GM19328 (cell line): ENCODE results near the gene FBXL3.
A peak's percentile ranks its signal among the peaks of the same experiment; 100 is the strongest.
"Not testable (repeated sequence)": the region's sequence is repeated elsewhere in the genome, so short reads cannot be mapped to it uniquely, and the experiment has no call there.

Experiments used
- ATAC-seq: cut with Tn5 transposase; IDR thresholded peaks from one replicate; pipeline ENCODE4 v1.9.1; 2021; ENCODE audit warnings: mild to moderate bottlenecking, moderate library complexity; ENCODE audit not compliant: unreplicated experiment

The FBXL3 gene

DNA sequence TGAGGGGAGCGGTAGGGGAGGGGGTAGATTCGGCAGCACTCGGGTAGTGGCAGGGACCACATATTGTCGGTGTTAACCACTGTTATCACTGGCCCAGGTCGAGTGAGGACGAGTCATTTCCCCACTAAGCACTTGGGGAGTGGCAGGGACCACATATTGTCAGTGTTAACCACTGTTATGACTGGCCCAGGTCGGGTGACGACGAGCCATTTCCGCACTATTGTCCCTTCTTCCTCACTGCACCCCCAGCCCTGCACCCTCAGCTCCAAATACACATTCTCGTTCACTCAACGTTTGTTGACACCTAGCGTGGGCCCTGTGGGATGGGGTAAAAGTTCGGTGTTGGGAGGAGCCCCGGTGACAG is 35.5 kb downstream of the FBXL3 start:
- peak; percentile 28 for ATAC-seq

DNA sequence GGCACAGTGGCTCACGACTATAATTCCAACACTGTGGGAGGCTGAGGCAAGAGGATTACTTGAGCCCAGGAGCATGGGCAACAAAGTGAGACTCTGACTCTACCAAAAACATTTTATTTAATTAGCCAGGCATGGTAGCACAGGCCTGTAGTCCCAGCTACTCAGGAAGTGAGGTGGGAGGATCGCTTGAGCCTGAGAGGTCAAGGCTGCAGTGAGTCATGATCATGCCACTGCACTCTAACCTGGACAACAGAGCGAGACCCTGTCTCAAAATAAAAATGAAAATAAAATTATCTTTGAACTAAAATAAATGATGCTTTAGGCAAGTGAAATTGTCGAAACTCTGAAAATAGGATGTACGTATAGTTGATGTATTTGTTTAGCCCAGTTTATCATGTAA is 43.3 kb downstream of the FBXL3 start:
- no peak for ATAC-seq

DNA sequence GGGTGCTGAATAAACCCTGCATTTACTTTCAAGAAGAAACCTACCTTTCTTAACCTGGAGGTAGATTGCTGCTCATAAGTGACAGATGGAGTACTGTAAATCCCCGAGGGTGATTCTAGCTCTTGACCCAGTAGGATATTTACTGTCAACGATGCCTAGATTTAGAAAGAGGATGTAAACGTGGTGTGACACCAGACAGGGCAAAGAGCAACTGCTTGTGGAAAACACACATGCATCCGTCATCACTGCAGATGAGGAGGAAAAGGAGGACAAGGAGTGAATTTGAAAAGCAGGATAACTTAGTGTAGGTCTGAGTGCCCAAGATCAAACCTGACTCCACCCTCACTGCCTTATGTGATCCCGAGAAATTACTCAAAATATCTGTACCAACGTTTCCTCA is 44.9 kb downstream of the FBXL3 start:
- no peak for ATAC-seq

DNA sequence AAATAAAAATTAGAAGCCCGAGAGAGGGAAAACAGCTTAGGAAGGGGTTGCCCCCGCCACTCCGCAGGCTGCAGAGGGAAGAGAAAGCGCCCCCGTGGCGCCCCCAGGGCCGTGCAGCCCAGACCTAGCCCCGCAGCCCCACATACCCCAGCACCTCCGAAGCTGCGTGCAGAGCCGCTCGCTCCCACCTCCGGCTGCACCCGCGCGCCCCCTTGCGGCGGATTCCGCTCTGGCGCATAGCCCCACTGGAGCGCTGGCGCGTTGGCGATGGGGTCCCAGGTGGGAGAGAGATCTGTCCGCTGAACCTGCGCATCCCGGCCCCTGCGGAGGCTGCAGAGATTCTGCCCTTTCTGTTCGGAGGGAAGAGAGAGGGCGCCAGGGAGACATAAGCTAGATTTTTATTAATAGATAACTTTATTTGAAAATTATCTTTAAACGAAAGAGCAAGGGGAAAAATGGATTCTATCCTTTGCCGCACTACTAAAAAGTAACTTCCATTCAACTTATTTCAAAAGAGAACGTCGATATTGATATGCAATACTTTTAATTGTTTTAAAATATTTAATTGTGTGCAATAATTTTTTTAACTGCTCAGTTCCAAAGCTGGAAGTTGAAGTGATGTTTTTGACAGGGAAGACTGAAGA is 46.8 kb downstream of the FBXL3 start:
- ATAC-seq = peak; percentile 97

DNA sequence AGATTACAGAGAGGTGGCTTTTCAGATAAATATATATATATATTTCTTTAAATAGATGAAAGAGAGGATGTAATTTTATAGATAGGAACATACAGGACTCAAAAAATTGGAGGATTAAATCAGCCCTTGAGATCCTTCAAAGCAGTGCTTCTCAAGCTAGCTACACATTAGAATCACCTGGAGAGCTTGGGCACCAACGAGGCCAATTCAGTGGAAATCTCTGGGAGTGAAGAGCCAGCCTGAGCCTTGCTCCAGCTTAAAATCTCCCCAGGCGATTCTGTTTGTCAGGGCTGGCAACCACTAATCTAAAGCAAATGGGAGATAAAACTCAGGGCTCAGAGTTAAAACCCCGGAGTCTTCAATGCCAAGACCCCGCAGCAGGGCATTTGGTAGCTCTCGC is 50.0 kb downstream of the FBXL3 start:
- no peak for ATAC-seq

DNA sequence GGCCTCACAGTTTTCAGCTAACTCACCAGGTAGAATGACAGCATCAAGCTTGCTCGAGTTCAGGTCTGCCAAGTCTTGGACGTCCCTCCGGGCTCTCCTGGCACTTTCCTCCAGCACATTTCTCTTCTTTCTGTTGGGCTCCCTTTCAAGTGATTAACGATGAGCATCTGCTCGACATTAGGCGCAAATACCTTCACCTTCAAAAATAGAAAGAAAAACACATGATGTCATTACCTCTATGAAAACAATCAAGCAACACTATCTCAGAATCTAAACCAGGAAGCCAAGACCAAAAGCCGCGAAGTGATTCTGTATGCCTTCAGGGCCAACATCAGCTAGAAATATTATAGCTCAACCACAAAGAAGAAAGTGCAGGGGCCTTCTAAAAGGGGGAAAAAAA is 50.5 kb downstream of the FBXL3 start:
- ATAC-seq = no peak

DNA sequence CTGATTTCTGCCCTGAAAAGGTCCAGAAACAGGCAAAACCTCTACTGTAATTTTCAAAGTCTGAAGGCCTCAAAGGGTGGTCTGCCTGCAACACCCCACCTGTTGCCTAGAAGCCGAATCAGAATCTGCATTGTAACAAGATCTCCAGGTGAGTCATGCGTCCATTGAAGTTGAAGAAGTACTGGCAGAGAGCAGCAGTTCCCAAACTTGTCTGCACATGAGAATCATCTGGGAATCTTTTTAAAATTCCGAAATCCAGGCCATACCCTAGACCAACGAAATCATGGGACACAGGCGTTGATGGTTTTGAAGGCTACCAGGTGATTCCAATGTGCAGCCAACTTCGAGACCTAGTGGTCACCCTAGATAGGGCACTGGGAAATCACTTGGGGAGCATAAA is 51.1 kb downstream of the FBXL3 start:
- no peak for ATAC-seq

DNA sequence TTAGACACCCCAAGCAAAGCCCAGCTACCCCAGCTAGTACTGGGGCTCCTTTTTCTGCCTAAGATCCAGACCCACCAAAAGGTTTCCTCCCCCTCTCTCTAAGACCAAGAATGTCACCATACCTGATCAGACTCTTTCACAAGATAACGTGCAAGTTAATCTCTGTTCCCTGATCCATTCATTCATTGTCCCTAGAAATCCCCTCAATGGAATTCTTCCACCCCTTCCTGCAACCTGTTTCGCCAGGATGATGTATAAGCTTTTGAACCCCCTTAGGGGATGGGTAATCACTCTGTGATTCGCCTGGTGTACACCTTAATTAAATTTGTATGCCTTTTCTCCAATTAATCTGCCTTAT is 52.4 kb downstream of the FBXL3 start:
- ATAC-seq = no peak

DNA sequence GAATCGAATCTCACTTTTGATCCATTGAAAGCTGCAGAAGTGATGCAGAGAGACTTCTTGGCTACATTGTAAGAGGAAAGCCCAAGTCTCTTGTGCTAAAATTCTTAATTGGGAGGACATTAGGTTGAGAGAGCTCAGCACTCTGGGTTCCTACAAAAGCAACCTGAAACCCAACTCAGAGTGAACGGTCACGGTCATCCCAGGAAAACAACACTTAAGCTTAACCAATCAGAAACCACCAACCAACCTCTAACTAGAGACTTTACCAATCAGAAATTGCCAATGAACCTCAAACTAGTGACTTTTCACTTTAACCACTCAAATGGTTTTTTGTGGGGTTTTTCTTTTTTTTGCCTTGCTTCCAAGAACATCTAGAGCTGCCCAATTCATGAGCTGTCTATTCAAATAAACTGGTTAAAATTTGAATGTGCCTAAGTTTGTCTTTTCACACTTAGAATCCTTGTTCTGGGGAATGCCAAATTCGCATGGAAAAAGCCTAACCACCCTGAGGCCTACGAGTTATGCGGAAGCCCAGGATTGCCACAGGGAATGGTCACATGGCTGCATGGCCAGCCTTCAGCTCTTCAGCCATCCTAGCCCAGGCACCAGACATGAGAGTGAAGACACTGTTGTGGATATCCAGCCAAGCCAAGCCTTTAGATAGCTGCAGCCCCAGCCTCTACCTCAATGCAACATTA is 52.9 kb downstream of the FBXL3 start:
- ATAC-seq = no peak

DNA sequence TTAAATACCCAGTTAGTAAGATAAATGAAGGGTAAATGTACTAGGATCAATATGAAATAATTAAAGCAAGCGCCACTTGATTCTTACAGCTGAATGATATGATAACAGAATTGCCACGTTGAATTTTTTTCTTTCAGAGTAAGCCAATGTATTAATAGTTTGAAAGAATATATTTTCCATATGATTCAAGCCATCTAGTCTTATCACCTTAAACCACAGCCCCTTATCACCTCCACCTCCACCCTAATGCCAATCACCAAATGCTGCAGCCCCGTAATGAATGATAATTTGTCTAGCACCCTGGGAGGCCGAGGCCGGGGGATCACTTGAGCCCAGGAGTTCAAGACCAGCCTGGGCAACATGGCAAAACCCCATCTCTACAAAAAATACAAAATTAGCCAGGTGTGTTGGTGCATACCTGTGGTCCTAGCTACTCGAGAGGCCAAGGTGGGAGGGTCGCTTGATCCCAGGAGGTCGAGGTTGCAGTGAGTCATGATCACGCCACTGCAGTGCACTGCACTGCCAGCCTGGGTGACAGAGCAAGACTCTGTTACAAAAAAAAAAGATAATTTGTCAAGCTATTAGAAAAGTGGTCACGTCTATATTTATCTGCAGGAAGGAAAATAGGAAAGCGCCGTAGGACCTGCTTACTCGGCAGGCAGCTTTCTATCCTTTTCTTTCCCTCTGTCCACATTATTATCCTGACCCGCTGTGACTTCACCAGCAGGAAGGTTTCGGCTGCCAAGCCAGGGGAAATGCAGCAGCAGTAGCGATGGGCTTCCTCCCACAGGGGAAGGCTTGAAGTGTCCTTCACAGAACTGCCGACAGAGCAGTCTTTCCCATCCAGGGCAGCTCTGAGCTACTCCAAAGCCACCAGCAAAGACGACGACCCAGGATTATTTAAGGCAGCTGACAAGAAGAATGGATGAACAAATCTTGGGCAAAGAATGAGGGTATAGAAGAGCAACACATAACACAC is 54.8 kb downstream of the FBXL3 start:
- ATAC-seq = no peak

DNA sequence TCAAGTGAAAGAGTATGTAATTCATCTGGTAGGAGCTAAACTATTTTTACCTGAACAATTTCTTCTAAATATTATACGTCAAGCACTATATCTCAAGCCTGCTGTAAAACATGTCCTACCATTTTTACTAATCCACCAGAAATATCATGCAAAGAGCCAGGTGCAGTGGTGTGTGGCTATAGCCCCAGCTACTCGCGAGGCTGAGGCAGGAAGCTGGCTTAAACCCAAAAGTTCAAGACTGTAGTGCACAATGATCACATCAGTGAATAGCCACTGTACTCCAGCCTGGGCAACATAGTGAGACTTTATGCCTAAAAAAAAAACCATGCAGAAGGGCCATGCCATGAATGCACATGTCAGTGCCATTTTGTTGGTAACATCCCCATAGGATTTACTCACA is 55.7 kb downstream of the FBXL3 start:
- no peak for ATAC-seq

DNA sequence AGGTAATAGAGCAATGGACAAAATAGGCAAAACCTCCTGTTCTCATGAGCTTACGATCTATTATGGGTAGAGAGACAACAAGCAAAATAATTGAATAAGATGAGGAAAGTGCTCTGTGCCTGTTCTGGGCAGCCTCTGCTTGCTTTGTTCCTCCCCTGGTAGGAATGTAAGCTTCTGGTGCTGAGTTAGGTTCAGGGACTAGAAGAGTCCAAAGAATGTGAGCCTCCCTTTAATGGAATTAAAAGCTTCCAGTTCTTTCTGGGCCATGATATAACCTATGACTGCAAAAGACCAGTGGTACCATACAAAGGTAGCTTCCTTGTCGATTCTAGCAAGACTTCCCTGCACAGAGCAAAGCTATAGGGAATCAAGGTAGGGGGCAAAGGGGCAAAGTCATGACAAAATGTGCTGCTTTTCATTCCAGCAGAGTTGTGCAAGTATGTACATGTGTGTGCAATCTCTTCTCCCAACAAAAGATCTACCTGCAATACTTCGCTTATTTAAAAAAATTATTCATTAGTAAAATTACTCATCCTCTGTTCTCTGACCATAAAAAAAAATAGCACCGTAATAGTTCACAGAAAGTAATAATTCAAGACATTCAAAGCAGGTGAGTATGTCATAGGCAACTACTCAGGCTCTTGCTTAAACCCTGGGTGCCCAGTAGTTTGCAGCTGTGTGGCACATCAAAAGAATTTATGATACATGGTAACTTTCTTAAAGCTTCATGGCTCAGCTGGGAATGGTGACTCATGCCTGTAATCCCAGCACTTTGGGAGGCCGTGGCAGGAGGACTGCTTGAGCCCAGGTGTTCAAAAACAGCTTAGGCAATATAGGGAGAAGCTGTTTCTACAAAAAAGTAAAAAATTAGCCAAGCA is 57.2 kb downstream of the FBXL3 start:
- no peak for ATAC-seq

DNA sequence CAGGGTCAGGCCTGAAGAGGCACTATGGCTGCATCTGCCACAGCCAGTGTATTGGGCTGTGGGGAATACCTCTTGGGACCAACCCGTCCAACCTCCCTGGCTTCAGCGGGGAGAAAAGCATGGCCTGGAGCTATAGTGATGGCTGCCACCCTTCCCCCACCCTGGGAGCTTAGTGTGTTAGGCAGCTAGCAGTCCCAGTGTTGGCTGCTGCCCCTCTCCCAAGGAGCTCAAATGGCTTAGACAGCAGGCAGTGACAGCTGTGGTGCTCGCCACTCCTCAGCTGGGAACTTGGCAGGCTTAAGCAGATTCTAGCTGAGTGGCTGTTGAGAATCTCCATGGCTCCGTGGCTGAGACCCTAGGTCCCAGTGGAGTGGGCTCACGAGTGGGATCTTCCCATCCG is 58.9 kb downstream of the FBXL3 start:
- ATAC-seq = no peak

DNA sequence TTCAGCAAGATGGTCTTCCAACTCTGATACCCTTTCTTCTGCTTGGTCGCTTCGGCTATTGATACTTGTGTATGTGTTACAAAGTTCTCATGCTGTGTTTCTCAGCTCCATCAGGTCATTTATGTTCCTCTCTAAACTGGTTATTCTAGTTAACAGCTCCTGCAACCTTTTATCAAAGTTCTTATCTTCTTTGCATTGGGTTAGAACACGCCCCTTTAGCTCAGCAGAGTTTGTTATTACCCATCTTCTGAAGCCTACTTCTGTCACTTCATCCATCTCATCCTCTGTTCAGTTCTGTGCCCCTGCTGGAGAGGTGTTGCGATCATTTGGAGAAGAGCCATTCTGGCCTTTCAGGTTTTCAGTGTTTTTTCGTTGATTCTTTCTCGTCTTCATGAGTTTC is 59.9 kb downstream of the FBXL3 start:
- no peak for ATAC-seq

DNA sequence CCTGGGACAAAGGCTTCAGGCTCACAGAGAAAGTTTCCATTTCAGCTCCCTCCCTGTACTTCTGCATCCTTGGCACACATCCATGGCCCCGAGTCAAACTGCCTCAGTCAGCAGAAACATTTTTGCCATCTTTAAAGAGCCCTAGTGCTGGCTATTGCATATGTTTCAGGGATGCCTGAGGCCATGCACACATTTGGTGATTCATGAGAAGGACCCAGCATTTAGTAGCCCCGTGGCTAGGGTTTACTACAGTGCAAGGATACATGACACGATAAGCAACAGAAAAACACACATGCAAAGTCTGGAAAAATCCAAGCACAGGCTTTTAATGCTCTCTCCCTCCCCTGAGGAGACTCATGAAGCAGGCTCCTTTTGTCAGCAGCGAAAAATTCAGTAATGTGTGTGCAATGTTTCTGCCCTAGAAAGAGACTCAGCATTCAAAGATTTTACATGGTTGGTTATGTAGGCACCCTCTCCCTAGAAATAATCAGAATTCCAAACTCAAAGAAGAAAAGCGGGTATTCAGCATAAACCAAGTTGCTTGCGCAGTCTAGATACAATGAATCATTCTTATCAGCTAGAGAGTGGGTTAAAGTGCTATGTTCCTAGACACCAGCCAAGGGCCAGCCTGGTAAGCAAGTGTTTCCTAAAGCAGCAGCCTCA is 61.1 kb downstream of the FBXL3 start:
- no peak for ATAC-seq

DNA sequence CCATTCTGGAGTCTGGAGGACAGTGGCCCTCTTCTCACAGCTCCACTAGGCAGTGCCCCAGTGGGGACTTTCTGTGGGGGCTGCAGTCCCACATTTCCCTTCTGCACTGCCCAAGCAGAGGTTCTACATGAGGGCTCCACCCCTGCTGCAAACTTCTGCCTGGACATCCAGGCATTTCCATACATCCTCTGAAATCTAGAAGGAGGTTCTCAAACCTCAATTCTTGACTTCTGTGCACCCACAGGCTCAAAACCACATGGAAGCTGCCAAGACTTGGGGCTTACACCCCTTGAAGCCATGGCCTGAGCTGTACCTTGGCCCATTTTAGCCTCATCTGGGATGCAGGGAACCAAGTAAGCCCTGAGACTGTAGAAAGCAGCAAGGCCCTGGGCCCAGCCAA is 67.2 kb downstream of the FBXL3 start:
- ATAC-seq = not testable (repeated sequence)

DNA sequence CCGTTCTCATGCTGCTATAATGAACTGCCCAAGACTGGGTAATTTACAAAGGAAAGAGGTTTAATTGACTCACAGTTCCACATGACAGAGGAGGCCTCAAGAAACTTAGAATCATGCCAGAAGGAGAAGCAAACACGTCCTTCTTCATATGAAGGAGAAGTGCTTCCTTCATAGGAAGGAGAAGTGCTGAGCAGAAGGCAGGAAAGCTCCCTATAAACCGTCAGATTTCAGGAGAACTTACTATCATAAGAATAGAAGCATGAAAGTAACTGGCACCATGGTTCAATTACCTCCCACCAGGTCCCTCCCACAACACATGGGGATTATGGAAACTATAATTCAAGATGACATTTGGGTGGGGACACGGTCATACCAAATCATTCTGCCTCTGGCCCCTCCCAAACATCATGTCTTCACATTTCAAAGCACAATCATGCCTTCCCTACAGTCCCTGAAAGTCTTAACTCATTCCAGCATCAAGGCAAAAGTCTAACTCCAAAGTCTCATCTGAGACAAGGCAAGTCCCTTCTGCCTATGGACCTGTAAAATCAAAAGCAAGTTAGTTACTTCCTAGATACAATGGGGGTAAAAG is 68.0 kb downstream of the FBXL3 start:
- no peak for ATAC-seq

DNA sequence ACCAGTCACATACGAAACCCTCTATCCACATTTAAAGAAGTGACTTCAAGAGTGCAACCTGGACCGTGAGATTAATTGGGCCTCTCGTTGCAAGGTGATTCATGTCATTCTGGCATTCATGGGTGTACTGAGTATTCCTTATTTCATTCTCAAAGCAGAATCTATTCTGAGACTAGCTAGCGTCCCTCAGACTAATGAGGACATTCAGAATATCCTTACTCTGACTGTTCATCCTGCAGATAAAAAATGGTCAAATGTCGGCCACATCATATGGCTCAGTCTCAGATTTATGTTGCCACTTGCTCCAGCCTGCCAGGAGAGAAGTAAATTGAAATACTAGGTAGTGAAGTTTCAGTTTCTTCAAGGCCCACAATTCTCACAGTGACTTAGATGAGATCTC is 71.3 kb downstream of the FBXL3 start:
- no peak for ATAC-seq
